Skeletal muscle satellite cell (primary cell): ENCODE data around the gene ASH1L.
"Not testable (repeated sequence)": the region's sequence is repeated elsewhere in the genome, so short reads cannot be mapped to it uniquely, and the experiment has no call there.

ENCODE experiments used
- H3K27me3 ChIP-seq: 2 replicates; pipeline ENCODE4 v1.7.0; 2013; ENCODE audit warnings: low read length; ENCODE audit not compliant: control insufficient read depth, insufficient read depth
- H3K36me3 ChIP-seq: 2 replicates; pipeline ENCODE4 v1.7.0; 2013; ENCODE audit warnings: mild to moderate bottlenecking, control low read depth, low read length; ENCODE audit not compliant: insufficient read depth
- H3K4me1 ChIP-seq: 2 replicates; pipeline ENCODE4 v1.7.0; 2013; ENCODE audit warnings: low read length; ENCODE audit not compliant: control insufficient read depth, insufficient read depth
- H3K4me2 ChIP-seq: 2 replicates; pipeline ENCODE4 v1.7.0; 2013; ENCODE audit warnings: mild to moderate bottlenecking, low read length
- H3K4me3 ChIP-seq: 2 replicates; pipeline ENCODE4 v1.7.0; 2013; ENCODE audit warnings: low read length
- H3K9ac ChIP-seq: 2 replicates; pipeline ENCODE4 v1.7.0; 2013; ENCODE audit warnings: mild to moderate bottlenecking, low read depth, low read length, moderate library complexity
- H3K9me3 ChIP-seq: replicated peaks from 2 replicates; pipeline ENCODE4 v1.7.0; 2013; ENCODE audit warnings: mild to moderate bottlenecking, control low read depth, low read length

Gene ASH1L

GRCh38 chr1:155296661-155297060, 265.9 kb downstream of the ASH1L start:
- Histone ChIP-seq H3K36me3 (no peaks in the 10 kb centered on the region), H3K9me3 (no peaks in the 10 kb centered on the region), H3K4me1 (peaks cover 10% of the 10 kb centered on the region), H3K4me3 (no peak overlapping the region), H3K27me3 (peaks cover 49% of the 10 kb centered on the region), H3K9ac (no peak overlapping the region), H3K4me2 (no peak overlapping the region)

GRCh38 chr1:155295942-155296267, 266.7 kb downstream of the ASH1L start:
- Histone ChIP-seq H3K36me3 (no peaks in the 10 kb centered on the region), H3K4me2 (no peak overlapping the region), H3K4me1 (peaks cover 10% of the 10 kb centered on the region), H3K27me3 (peaks cover 53% of the 10 kb centered on the region), H3K9me3 (no peaks in the 10 kb centered on the region), H3K4me3 (no peak overlapping the region), H3K9ac (no peak overlapping the region)

DNA sequence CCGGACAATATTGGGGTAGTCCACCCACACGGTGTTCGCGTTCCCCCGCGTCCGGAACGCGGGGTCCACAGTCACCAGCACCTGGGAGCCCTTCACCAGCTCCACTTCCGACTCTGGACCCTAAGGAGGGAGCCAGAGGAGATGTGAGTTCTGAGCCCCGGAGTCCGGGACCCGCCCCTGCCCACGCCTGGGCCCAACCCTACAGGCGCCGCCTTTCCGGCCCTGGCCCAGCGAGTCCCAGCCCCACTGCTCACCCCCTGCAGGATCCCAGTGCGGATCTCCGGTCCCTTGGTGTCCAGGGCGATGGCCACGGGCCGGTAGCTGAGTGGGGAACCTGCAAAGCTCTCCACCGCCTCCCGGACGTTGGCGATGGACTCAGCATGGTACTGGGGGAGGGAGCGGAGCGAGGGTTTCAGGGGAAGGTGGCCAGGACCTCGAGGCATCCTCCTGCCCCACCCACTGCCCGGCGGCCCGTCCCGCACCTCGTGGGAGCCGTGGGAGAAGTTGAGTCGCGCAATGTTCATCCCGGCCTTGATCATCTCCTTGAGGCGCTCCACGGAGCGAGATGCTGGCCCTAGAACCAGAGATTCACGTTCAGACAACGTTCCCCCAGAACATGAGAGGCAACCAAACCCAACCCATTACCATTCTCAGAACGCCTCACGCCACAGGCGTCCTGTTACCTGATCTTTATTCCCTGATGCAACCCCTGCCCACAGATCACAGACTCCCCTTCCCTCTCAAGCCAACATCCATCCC, 267.2 kb downstream of the ASH1L start:
- H3K4me2 ChIP-seq, result peak overlapping the region; percentile 71
- H3K4me3 ChIP-seq, result no peak overlapping the region
- no peaks in the 10 kb centered on the region for H3K36me3 ChIP-seq
- H3K9me3 ChIP-seq, result no peaks in the 10 kb centered on the region
- peaks cover 53% of the 10 kb centered on the region for H3K27me3 ChIP-seq
- no peak overlapping the region for H3K9ac ChIP-seq
- peaks cover 10% of the 10 kb centered on the region for H3K4me1 ChIP-seq

DNA sequence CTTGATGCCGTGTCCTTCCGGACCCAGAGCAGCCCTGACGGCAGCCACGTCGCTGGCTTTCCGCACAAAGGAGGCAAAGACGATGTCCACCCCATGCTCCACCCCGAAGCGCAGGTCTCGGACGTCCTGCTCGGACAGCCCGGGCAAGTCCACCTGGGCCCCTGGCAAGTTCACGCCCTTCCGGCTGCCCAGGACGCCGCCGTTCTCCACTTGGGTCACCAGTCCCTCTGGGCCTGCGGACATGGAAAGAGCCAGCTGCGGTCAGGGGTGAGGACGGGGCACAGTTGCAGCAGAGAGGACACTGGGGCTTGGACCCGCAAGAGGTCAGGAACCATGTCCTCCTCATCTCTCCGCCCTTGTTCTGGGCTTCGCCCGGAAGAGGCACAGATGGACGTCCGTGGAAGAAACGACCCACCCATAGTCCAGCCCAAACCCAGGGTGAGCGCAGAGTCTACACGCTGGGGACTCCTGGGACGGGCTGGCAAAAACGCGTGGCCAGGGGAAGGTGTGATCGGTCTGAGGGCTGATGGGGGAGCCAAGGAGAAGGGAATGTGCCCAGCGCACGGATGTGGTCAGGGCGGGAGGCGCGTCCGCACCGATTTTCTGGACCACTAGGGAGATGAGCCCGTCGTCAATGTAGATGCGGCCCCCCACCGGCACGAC, 268.0 kb downstream of the ASH1L start:
- H3K36me3 ChIP-seq, result no peaks in the 10 kb centered on the region
- no peak overlapping the region for H3K4me3 ChIP-seq
- H3K4me1 ChIP-seq, result peaks cover 10% of the 10 kb centered on the region
- no peaks in the 10 kb centered on the region for H3K9me3 ChIP-seq
- H3K27me3 ChIP-seq, result peaks cover 53% of the 10 kb centered on the region
- peak overlapping the region; percentile 71 for H3K4me2 ChIP-seq
- H3K9ac ChIP-seq, result no peak overlapping the region

DNA sequence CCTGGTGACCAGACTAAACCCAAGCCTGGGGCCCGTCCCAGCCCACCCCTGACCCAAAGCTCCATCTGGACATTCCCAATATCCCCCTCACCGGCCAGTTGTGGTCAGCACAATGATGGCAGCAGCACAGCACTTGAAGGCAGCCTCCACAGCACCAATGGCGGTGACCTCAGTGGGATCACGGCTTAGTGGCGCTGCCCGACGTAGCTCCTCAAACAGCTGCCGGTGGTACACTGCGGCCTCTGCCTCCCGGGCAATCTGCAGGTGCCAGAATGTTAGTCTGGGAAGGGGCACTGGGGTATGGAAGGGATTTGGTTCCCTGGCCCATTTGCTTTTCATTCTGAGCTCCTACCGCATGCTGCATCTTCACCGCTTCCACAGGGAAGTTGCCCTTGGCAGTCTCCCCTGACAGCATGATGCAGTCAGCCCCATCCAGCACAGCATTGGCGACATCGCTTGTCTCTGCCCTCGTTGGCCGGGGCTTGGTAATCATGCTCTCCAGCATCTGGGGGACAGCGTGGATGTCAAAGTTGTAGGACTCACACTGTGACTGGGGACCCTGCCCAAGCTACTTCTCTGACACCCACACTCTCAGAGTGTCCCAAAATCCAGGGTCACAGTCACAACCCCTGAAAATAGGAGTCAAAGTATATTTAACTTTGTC, 269.4 kb downstream of the ASH1L start:
- no peak overlapping the region for H3K4me3 ChIP-seq
- H3K27me3 ChIP-seq, result peaks cover 53% of the 10 kb centered on the region
- H3K9ac ChIP-seq, result no peak overlapping the region
- H3K4me2 ChIP-seq, result no peak overlapping the region
- no peaks in the 10 kb centered on the region for H3K36me3 ChIP-seq
- H3K4me1 ChIP-seq, result peaks cover 10% of the 10 kb centered on the region
- no peaks in the 10 kb centered on the region for H3K9me3 ChIP-seq

GRCh38 chr1:155291006-155291405, 271.6 kb downstream of the ASH1L start:
- Histone ChIP-seq H3K4me1 (peaks cover 10% of the 10 kb centered on the region), H3K27me3 (peaks cover 39% of the 10 kb centered on the region)
- H3K4me3 ChIP-seq, H3K36me3 ChIP-seq, H3K9ac ChIP-seq, H3K9me3 ChIP-seq, H3K4me2 ChIP-seq: not testable (repeated sequence)

DNA sequence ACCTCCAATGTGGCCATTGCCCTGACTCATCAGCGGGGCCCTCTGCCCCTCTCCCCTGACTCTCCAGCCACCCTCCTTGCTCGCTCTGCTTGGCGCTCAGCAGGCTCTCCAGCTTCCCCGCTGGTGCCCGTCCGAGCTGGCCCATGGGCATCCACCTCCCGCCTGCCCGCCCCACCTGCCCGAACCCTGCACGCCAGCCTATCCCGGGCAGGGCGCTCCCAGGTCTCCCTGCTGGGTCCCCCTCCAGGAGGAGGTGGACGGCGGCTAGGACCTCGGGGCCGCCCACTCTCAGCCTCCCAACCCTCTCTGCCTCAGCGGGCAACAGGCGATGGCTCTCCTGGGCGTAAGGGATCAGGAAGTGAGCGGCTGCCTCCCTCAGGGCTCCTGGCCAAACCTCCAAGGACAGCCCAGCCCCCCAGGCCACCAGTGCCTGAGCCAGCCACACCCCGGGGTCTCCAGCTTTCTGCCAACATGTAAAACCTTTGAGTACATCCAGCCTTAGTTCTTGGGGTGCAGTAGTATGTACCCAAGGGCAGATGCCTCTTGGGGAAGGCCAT, 274.5 kb downstream of the ASH1L start:
- Histone ChIP-seq H3K4me2 (no peak overlapping the region), H3K4me3 (no peak overlapping the region), H3K9me3 (no peaks in the 10 kb centered on the region), H3K4me1 (no peaks in the 10 kb centered on the region), H3K9ac (no peak overlapping the region), H3K36me3 (no peaks in the 10 kb centered on the region), H3K27me3 (peaks cover 12% of the 10 kb centered on the region)

- peaks cover 2% of the 10 kb centered on the region for H3K27me3 ChIP-seq
- no peak overlapping the region for H3K9ac ChIP-seq
- H3K4me1 ChIP-seq, result no peaks in the 10 kb centered on the region
- H3K36me3 ChIP-seq, result no peaks in the 10 kb centered on the region
- H3K4me2 ChIP-seq, result no peak overlapping the region
- H3K9me3 ChIP-seq, result no peaks in the 10 kb centered on the region
- no peak overlapping the region for H3K4me3 ChIP-seq
Observed at GRCh38 chr1:155286544-155286943, 276.1 kb downstream of the ASH1L start.

DNA sequence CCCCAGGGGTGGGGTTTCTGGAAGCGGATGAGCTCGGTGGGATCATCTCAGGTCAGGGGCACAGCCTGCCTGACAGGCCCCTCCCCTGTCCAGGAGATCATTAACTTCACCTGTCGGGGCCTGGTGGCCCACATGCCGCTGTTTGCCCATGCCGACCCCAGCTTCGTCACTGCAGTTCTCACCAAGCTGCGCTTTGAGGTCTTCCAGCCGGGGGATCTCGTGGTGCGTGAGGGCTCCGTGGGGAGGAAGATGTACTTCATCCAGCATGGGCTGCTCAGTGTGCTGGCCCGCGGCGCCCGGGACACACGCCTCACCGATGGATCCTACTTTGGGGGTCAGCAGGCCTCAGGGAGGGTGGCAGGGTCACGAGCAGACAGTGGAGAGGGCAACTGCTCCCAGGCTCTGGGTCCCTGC, 277.0 kb downstream of the ASH1L start:
- no peak overlapping the region for H3K4me2 ChIP-seq
- no peaks in the 10 kb centered on the region for H3K4me1 ChIP-seq
- no peak overlapping the region for H3K4me3 ChIP-seq
- no peaks in the 10 kb centered on the region for H3K9me3 ChIP-seq
- no peaks in the 10 kb centered on the region for H3K27me3 ChIP-seq
- H3K9ac ChIP-seq, result no peak overlapping the region
- no peaks in the 10 kb centered on the region for H3K36me3 ChIP-seq
